Testis (tissue), 3 donors: ENCODE results near the gene TRIO. TPM values are rescaled to one million over a fixed set of nuclear protein-coding genes. Genes with fewer than 3 reads are reported as not detected.

Source experiments
- DNase-seq: peaks from one replicate; pipeline ENCODE4 v3.0.0-alpha.2; 2019
- H3K27ac ChIP-seq, 2 donors: fragments of 200-600 bp; sonication (generic); one replicate each; pipeline ENCODE4 v1.5.1; 2019
- H3K27me3 ChIP-seq: fragments of 200-600 bp; sonication (generic); one replicate; pipeline ENCODE4 v1.5.1; 2019
- H3K36me3 ChIP-seq: fragments of 200-600 bp; sonication (generic); one replicate; pipeline ENCODE4 v1.5.1; 2017; ENCODE audit warnings: low read depth; ENCODE audit errors: missing control alignments
- H3K4me1 ChIP-seq: fragments of 200-600 bp; sonication (generic); one replicate; pipeline ENCODE4 v1.5.1; 2019
- H3K4me3 ChIP-seq, 2 donors: fragments of 200-600 bp; sonication (generic); one replicate each; pipeline ENCODE4 v1.5.1; 2017 to 2019
- H3K9me3 ChIP-seq: fragments of 200-600 bp; sonication (generic); one replicate; pipeline ENCODE4 v1.5.1; 2017
- POLR2A ChIP-seq: fragments of 450-650 bp; IDR thresholded peaks from one replicate; pipeline ENCODE4 v1.6.1; 2017; ENCODE audit warnings: antibody characterized with exemption, mild to moderate bottlenecking, moderate library complexity
- whole genome bisulfite sequencing, 2 donors: methylation state at CpG; one replicate each; pipeline ENCODE4 v1.1.5; 2018; 5-methylcytosine and 5-hydroxymethylcytosine counted together
- intact Hi-C: fragments of 100-400 bp; cut with DNase I; formaldehyde crosslinking; loops from one replicate; pipeline ENCODE4 v1.15.1; 2023; ENCODE audit warnings: low total_unique reads
- polyA plus RNA-seq: library from polyadenylated mRNA; stranded (reverse); fragments of 350-450 nt; fragmentation: Illumina TruSeq; extraction: RNeasy Lipid Tissue Mini Kit (QIAGEN cat#74804); gene quantifications from one replicate; pipeline ENCODE4 v1.2.3, GENCODE V29; 2014; ENCODE audit warnings: low read depth, low replicate concordance; ENCODE audit not compliant: insufficient read depth
- total RNA-seq, 2 donors: library from RNA; depleted of rRNA; stranded (reverse); fragments of >200 nt; gene quantifications; one replicate each; pipeline ENCODE4 v1.2.3, GENCODE V29; 2016
- TF ChIP-seq, protein P1 (sequence below), 3 experiments: fragments of 450-650 bp in 2 of 3; fragments of 200-600 bp in 1 of 3; sonication (generic) in 1 of 3; IDR thresholded peaks; one replicate each; pipeline ENCODE4 v1.5.1; 2016 to 2019; ENCODE audit warnings: antibody characterized with exemption in 3 of 3, mild to moderate bottlenecking in 2 of 3, moderate library complexity in 1 of 3

Gene TRIO
- total and polyA plus RNA-seq, 3 donors from 2014 or later: 47.2 to 295 (median 249) TPM

DNA sequence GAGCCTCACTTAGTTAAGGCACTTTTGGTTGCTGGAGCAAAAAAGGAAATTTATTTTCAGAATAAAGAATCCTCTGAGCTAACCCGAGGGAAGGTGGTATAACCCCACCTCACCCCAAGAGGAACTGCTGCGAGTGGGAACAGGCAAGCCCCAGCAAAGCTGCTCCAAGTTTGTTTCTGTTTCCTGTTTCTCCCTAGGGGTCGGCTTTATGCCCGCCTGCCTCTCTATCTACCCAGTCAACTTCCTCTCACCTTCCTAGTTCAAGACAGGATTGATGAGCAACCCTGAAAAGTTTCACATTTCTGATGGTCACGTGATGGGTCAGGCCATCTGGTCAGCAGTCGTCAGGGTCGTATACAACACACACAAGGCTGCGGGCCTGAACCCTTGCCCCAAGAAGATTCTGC lies 31.1 kb downstream of the TRIO start:
- no peaks in the 10 kb centered on the region for H3K4me1 ChIP-seq

GRCh38 chr5:14175381-14175780 lies 32.2 kb downstream of the TRIO start:
- no peaks in the 10 kb centered on the region for H3K27me3 ChIP-seq
- no peaks in the 10 kb centered on the region for H3K4me1 ChIP-seq
- TF ChIP-seq, protein P1, sequence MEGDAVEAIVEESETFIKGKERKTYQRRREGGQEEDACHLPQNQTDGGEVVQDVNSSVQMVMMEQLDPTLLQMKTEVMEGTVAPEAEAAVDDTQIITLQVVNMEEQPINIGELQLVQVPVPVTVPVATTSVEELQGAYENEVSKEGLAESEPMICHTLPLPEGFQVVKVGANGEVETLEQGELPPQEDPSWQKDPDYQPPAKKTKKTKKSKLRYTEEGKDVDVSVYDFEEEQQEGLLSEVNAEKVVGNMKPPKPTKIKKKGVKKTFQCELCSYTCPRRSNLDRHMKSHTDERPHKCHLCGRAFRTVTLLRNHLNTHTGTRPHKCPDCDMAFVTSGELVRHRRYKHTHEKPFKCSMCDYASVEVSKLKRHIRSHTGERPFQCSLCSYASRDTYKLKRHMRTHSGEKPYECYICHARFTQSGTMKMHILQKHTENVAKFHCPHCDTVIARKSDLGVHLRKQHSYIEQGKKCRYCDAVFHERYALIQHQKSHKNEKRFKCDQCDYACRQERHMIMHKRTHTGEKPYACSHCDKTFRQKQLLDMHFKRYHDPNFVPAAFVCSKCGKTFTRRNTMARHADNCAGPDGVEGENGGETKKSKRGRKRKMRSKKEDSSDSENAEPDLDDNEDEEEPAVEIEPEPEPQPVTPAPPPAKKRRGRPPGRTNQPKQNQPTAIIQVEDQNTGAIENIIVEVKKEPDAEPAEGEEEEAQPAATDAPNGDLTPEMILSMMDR (IDR thresholded peaks at IDR 0.05): no peak
- TF ChIP-seq POLR2A: no peak

More for the DNA sequence above, 31.1 kb downstream of the TRIO start:
- TF ChIP-seq, protein P1 (IDR thresholded peaks at IDR 0.05): no peak
- TF ChIP-seq POLR2A: no peak
- Histone ChIP-seq H3K27ac (no peak overlapping the region), H3K9me3 (no peaks in the 10 kb centered on the region), H3K4me3 (no peak overlapping the region), H3K27me3 (no peaks in the 10 kb centered on the region), H3K36me3 (no peaks in the 10 kb centered on the region)
- 48 to 83% methylated on average over 8 of the region's 8 CpGs for WGBS, 2 donors
- no peak for DNase-seq
- intact Hi-C loops: no loop called here

GRCh38 chr5:14176888-14177287 lies 33.7 kb downstream of the TRIO start:
- intact Hi-C loops: no loop called here
- H3K27ac ChIP-seq: no peak overlapping the region
- WGBS, 2 donors: 78 to 88% methylated on average over 2 of the region's 2 CpGs
- H3K4me1 ChIP-seq: no peaks in the 10 kb centered on the region
- TF ChIP-seq, protein P1 (IDR thresholded peaks at IDR 0.05): no peak
- no peak for TF ChIP-seq POLR2A
- no peaks in the 10 kb centered on the region for H3K9me3 ChIP-seq
- H3K4me3 ChIP-seq: no peak overlapping the region
- no peaks in the 10 kb centered on the region for H3K36me3 ChIP-seq
- H3K27me3 ChIP-seq: no peaks in the 10 kb centered on the region
- no peak for DNase-seq

More at GRCh38 chr5:14175381-14175780, 32.2 kb downstream of the TRIO start:
- Histone ChIP-seq H3K9me3 (no peaks in the 10 kb centered on the region), H3K36me3 (no peaks in the 10 kb centered on the region), H3K4me3 (no peak overlapping the region), H3K27ac (no peak overlapping the region)
- 91 to 95% methylated on average over 1 of the region's 1 CpG for WGBS, 2 donors
- no peak for DNase-seq
- intact Hi-C loops: no loop called here

- Histone ChIP-seq H3K4me3 (no peak overlapping the region), H3K9me3 (no peaks in the 10 kb centered on the region), H3K4me1 (no peaks in the 10 kb centered on the region), H3K36me3 (no peaks in the 10 kb centered on the region), H3K27me3 (no peaks in the 10 kb centered on the region), H3K27ac (no peak overlapping the region)
- intact Hi-C loops: no loop called here
- no peak for TF ChIP-seq POLR2A
- TF ChIP-seq, protein P1 (IDR thresholded peaks at IDR 0.05): no peak
- 73 to 85% methylated on average over 3 of the region's 3 CpGs for WGBS, 2 donors
- DNase-seq: no peak
These were observed 34.5 kb downstream of the TRIO start for GRCh38 chr5:14177634-14178033.

DNA sequence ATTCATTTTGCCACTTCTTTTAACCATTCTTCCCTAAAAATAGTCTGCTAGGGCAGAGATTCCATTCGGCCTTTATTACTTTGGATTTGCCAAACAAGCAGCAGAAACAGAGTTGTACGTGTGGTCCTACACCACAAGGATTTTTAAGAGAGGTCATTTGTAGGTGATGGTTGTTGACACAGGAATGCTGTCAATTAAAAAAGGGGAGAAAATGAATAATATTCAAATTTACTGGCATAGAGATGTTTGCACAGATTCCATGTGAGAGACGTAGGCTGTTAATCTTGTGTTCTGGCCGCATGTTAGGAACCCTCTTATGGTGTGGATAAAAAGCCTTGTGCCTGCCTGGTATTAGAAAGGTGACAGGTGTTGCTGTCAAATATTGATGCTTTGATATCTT lies 34.9 kb downstream of the TRIO start:
- no peaks in the 10 kb centered on the region for H3K9me3 ChIP-seq
- H3K27ac ChIP-seq: no peak overlapping the region
- intact Hi-C loops: no loop called here
- no peak overlapping the region for H3K4me3 ChIP-seq
- no peak for DNase-seq
- H3K36me3 ChIP-seq: no peaks in the 10 kb centered on the region
- WGBS, 2 donors: 63 to 75% methylated on average over 4 of the region's 4 CpGs
- TF ChIP-seq, protein P1 (IDR thresholded peaks at IDR 0.05): no peak
- no peak for TF ChIP-seq POLR2A
- H3K27me3 ChIP-seq: no peaks in the 10 kb centered on the region
- H3K4me1 ChIP-seq: peaks cover 4% of the 10 kb centered on the region
